GM10266 (cell line): ENCODE data around the gene CGA.
A peak's percentile ranks its signal among the peaks of the same experiment; 100 is the strongest.

ENCODE experiments used
- DNase-seq: peaks from one replicate; pipeline ENCODE4 v3.0.0; 2012; ENCODE audit errors: extremely low spot score
- TF ChIP-seq, protein P1 (sequence below): IDR thresholded peaks from 2 replicates; pipeline ENCODE4 v1.5.1; 2012; ENCODE audit warnings: mild to moderate bottlenecking, low read depth; ENCODE audit not compliant: control insufficient read depth, insufficient read depth; ENCODE audit errors: missing control alignments

Gene CGA

GRCh38 chr6:87092435-87092834 lies 2.5 kb downstream of the CGA start:
- TF ChIP-seq, protein P1, sequence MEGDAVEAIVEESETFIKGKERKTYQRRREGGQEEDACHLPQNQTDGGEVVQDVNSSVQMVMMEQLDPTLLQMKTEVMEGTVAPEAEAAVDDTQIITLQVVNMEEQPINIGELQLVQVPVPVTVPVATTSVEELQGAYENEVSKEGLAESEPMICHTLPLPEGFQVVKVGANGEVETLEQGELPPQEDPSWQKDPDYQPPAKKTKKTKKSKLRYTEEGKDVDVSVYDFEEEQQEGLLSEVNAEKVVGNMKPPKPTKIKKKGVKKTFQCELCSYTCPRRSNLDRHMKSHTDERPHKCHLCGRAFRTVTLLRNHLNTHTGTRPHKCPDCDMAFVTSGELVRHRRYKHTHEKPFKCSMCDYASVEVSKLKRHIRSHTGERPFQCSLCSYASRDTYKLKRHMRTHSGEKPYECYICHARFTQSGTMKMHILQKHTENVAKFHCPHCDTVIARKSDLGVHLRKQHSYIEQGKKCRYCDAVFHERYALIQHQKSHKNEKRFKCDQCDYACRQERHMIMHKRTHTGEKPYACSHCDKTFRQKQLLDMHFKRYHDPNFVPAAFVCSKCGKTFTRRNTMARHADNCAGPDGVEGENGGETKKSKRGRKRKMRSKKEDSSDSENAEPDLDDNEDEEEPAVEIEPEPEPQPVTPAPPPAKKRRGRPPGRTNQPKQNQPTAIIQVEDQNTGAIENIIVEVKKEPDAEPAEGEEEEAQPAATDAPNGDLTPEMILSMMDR, result no peak
- no peak for DNase-seq

- TF ChIP-seq, protein P1, result no peak
- DNase-seq, result no peak
Observed at GRCh38 chr6:87089135-87089534, 5.8 kb downstream of the CGA start.

DNA sequence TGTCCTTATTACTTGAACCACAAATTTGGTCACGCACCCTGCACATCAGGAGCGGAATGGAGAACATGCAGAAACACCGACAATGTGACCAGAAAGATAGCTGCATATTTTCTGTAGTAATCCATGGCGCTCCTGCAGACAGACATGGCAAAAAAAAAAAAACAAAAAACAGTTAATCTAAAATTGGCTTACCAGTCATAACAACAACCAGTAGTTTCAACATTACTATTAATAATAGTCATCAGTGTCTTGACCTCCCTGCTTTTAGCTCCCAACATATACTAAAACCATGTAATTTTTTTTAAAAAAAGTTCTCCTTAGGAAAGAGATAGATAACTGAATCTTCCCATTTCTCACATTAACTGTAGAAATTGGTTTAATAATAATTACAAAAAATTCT lies 6.8 kb downstream of the CGA start:
- TF ChIP-seq, protein P1, result no peak
- no peak for DNase-seq

GRCh38 chr6:87082160-87082721 lies 12.7 kb downstream of the CGA start:
- TF ChIP-seq, protein P1, result no peak
- no peak for DNase-seq

DNA sequence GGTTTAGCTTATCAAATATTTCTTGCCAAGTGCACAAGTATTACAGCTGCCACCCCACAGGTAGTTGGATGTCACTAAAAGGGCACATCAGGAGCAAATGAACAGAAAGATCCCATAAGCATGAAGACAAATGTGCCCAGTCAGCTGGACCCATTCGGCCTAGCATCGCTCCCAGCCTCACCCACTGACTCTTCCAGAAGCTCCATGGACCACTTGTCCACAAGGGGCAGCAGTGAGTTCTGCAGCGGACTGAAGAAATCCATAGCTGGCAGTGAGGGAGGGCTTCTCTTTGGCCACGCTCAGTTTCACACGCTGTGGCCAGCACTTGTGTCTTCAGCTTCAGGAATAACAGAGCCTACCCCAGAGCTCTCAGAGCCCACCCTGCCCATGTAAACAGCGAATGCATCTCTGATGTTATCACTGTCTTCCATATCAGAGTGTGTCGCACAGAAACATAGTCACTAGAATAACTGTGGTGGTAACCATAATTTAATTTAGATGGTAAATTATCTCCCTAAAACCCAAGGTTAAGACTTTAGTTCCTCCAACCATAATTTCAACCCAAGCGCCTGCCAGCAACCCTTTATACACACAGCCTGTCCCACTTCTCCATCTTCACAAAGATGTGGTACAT lies 15.8 kb downstream of the CGA start:
- peak; percentile 61 for DNase-seq
- TF ChIP-seq, protein P1, result peak; percentile 75

GRCh38 chr6:87075168-87075567 lies 19.7 kb downstream of the CGA start:
- no peak for DNase-seq
- TF ChIP-seq, protein P1, result no peak

- TF ChIP-seq, protein P1, result no peak
- no peak for DNase-seq
Observed at GRCh38 chr6:87074101-87074621, 20.7 kb downstream of the CGA start.
